ENCODE data around the gene MIP.
"Not testable (repeated sequence)": the region's sequence is repeated elsewhere in the genome, so short reads cannot be mapped to it uniquely, and the experiment has no call there.

MIP gene

DNA sequence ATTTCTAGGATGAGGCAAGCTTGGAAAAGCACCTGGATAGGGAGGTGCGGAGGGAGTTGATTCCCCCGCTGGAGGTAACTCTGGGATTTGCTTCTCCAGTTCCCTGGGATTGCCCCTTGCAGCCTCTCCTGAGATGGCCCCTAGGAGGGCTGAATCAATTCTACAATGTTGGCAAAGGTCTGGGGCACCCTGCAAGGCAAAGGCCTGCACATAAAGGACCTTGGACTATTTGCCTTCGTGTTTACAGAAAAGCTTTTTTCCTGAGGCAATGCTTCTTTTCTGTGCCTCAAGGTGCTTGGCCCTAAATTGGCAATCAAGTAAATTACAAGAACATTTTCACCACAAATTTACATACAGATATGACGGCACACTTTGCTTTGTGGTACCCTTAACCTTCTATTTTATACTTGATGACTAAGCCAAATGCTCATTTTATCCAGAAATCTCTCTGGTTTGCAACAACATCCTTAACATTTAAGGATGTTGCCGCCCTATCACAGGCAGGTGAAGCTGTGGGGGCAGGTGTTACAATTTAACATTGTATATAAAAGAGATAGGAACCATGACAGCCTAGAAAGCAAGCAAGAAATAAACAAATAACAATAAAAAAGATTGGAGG lies 45.5 kb downstream of the MIP start:
- TF ChIP-seq, protein P1, sequence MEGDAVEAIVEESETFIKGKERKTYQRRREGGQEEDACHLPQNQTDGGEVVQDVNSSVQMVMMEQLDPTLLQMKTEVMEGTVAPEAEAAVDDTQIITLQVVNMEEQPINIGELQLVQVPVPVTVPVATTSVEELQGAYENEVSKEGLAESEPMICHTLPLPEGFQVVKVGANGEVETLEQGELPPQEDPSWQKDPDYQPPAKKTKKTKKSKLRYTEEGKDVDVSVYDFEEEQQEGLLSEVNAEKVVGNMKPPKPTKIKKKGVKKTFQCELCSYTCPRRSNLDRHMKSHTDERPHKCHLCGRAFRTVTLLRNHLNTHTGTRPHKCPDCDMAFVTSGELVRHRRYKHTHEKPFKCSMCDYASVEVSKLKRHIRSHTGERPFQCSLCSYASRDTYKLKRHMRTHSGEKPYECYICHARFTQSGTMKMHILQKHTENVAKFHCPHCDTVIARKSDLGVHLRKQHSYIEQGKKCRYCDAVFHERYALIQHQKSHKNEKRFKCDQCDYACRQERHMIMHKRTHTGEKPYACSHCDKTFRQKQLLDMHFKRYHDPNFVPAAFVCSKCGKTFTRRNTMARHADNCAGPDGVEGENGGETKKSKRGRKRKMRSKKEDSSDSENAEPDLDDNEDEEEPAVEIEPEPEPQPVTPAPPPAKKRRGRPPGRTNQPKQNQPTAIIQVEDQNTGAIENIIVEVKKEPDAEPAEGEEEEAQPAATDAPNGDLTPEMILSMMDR (IDR thresholded peaks at IDR 0.05; ENCODE audit: control insufficient read depth, insufficient read depth, low read depth, low read length, missing control alignments): no peak
- H3K4me3 ChIP-seq (ENCODE audit: control insufficient read depth, low read depth, low read length): no peak overlapping the region
- DNase-seq (ENCODE audit: low read depth): no peak

DNA sequence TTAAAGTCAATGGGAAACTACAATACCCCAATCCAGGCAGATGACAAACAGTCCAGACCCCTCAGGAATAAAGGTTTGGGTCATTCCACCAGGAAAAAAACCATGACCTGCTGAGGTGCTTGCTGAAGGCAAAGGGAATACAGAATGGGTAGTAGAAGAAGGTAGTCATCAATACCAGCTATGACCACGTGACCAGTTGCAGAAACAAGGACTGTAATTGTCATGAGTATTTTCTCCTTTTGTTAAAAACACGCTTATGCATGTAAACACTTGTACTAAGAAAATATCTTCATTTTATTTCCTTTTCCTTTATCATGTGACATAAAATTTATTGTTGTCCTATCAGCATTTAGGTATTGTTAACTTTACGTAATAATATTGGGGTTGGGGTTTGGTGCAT lies 50.2 kb downstream of the MIP start:
- H3K4me3 ChIP-seq (ENCODE audit: control insufficient read depth, low read depth, low read length): not testable (repeated sequence)

DNA sequence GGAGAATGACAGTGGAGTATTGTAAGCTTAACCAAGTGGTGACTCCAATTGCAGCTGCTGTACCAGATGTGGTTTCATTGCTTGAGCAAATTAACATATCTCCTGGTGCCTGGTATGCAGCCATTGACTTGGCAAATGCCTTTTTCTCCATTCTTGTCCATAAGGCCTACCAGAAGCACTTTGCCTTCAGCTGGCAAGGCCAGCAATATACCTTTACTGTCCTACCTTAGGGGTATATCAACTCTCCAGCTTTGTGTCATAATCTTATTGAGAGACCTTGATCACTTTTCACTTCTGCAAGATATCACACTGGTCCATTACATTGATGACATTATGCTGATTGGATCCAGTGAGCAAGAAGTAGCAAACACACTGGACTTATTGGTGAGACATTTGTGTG lies 52.8 kb downstream of the MIP start:
- DNase-seq (ENCODE audit: low read depth): not testable (repeated sequence)

More for the DNA sequence above, 50.2 kb downstream of the MIP start:
- DNase-seq (ENCODE audit: low read depth): not testable (repeated sequence)

DNA sequence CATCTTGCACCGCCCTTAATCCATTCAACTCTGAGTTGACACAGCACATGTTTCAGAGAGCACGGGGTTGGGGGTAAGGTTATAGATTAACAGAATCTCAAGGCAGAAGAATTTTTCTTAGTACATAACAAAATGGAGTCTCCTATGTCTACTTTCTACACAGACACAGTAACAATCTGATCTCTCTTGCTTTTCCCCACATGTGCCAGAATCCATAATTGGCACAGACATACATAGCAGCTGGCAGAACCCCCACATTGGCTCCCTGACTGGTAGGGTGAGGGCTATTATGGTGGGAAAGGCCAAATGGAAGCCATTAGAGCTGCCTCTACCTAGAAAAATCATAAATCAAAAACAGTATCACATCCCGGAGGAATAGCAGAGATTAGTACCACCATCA lies 53.3 kb downstream of the MIP start:
- not testable (repeated sequence) for DNase-seq (ENCODE audit: low read depth); H3K4me3 ChIP-seq (ENCODE audit: control insufficient read depth, low read depth, low read length)

More for the DNA sequence above, 52.8 kb downstream of the MIP start:
- H3K4me3 ChIP-seq (ENCODE audit: control insufficient read depth, low read depth, low read length): not testable (repeated sequence)

Measured in AG09309 (cell line).